ENCODE measurements around the gene VWA3A. TPM values are rescaled to one million over a fixed set of nuclear protein-coding genes. Genes with fewer than 3 reads are reported as not detected.

The VWA3A gene
- total RNA-seq, 2 experiments from 2014 or later = not detected

GRCh38 chr16:22065252-22065651 lies 27.1 kb upstream of the VWA3A start:
- H3K4me3 ChIP-seq (ENCODE audit: low read depth, low read length, poor library complexity, severe bottlenecking) = no peak overlapping the region
- H3K4me1 ChIP-seq (ENCODE audit: insufficient read depth, low read length, poor library complexity, severe bottlenecking) = no peaks in the 10 kb centered on the region
- H3K9me3 ChIP-seq (ENCODE audit: low read length) = peaks cover 14% of the 10 kb centered on the region
- no peak for DNase-seq (ENCODE audit: low spot score)
- H4K20me1 ChIP-seq (ENCODE audit: insufficient read depth, low read length) = no peaks in the 10 kb centered on the region
- no peaks in the 10 kb centered on the region for H3K9me2 ChIP-seq (ENCODE audit: insufficient read depth, low read length)
- no TSS peak for BruUV-seq (replicated peaks)
- no peak overlapping the region for H3K27ac ChIP-seq (ENCODE audit: low read depth, low read length, poor library complexity, severe bottlenecking)
- ChIA-PET CTCF (ENCODE audit: unreplicated experiment) (no interaction called here), POLR2A (interaction anchor here (0.9 to 1.2 kb wide), 2 partner anchors 14 to 58 kb away, joined by 4 to 5 read pairs; partner anchors contain the start of gene MOSMO)
- H3K4me2 ChIP-seq (ENCODE audit: low read length) = no peak overlapping the region
- H2AFZ ChIP-seq (ENCODE audit: low read length) = no peak overlapping the region
- intact Hi-C loops (cut with micrococcal nuclease; ENCODE audit: unreplicated experiment) = no loop called here
- TF ChIP-seq EZH2phosphoT487 (IDR thresholded peaks at IDR 0.05; ENCODE audit: borderline replicate concordance, low read depth, low read length) (no peak), CTCF (conservative IDR thresholded peaks at IDR 0.05; ENCODE audit: low read length) (no peak)
- no peaks in the 10 kb centered on the region for H3K79me2 ChIP-seq (ENCODE audit: insufficient read depth, low read depth, low read length)
- H3K36me3 ChIP-seq (ENCODE audit: insufficient read depth, low read length) = peaks cover 7% of the 10 kb centered on the region; the same call in 1 of the 2 replicates

GRCh38 chr16:22070361-22071330 lies 21.7 kb upstream of the VWA3A start:
- H3K9me2 ChIP-seq (ENCODE audit: insufficient read depth, low read length) = no peaks in the 10 kb centered on the region
- no peaks in the 10 kb centered on the region for H3K4me1 ChIP-seq (ENCODE audit: insufficient read depth, low read length, poor library complexity, severe bottlenecking)
- H3K4me3 ChIP-seq (ENCODE audit: low read depth, low read length, poor library complexity, severe bottlenecking) = no peak overlapping the region
- CTCF ChIA-PET (ENCODE audit: unreplicated experiment) = no interaction called here
- no peak overlapping the region for H3K4me2 ChIP-seq (ENCODE audit: low read length)
- TF ChIP-seq EZH2phosphoT487 (IDR thresholded peaks at IDR 0.05; ENCODE audit: borderline replicate concordance, low read depth, low read length) = no peak
- no peak for TF ChIP-seq CTCF (conservative IDR thresholded peaks at IDR 0.05; ENCODE audit: low read length)
- H4K20me1 ChIP-seq (ENCODE audit: insufficient read depth, low read length) = no peaks in the 10 kb centered on the region
- H2AFZ ChIP-seq (ENCODE audit: low read length) = no peak overlapping the region
- BruUV-seq (replicated peaks) = no TSS peak
- no peaks in the 10 kb centered on the region for H3K79me2 ChIP-seq (ENCODE audit: insufficient read depth, low read depth, low read length)
- DNase-seq (ENCODE audit: low spot score) = no peak
- peaks cover 14% of the 10 kb centered on the region for H3K9me3 ChIP-seq (ENCODE audit: low read length)
- H3K27ac ChIP-seq (ENCODE audit: low read depth, low read length, poor library complexity, severe bottlenecking) = no peak overlapping the region
- POLR2A ChIA-PET = interaction anchor here (0.6 kb wide), 1 partner anchor 340 kb away, joined by 6 read pairs; no protein-coding TSS in a partner anchor
- peaks cover 7% of the 10 kb centered on the region; the same call in 1 of the 2 replicates for H3K36me3 ChIP-seq (ENCODE audit: insufficient read depth, low read length)
- intact Hi-C loops (cut with micrococcal nuclease; ENCODE audit: unreplicated experiment) = no loop called here
